Endothelial cell of umbilical vein (primary cell): ENCODE results near the gene C5orf24. TPM values are rescaled to one million over a fixed set of nuclear protein-coding genes. Genes with fewer than 3 reads are reported as not detected.

Experiments used
- BruUV-seq: library from RNA; stranded (reverse); fragments of 400-500 nt; replicated peaks from 2 replicates; lab custom pipeline; 2021; lab: Mats Ljungman, UMichigan
- CTCF ChIA-PET: fragments of 300-600, 350-600 bp; sonication (Branson Sonifier 250); formaldehyde crosslinking; loops from one replicate; lab custom pipeline; 2021; ENCODE audit warnings: antibody characterized with exemption, inconsistent platforms; lab: Charles Lee
- POLR2A ChIA-PET: fragments of 300-600, 350-600 bp; sonication (Branson Sonifier 250); formaldehyde crosslinking; loops from one replicate; lab custom pipeline; 2021; ENCODE audit warnings: antibody characterized with exemption, inconsistent platforms; lab: Charles Lee
- DNase-seq: peaks from one replicate; pipeline ENCODE4 v3.0.0-alpha.2; 2011; ENCODE audit warnings: low read depth, low spot score
- FAIRE-seq: peaks from 2 replicates; lab custom pipeline; 2011; peaks lifted over from hg19 to GRCh38; lab: Jason Lieb, UNC
- H2AFZ ChIP-seq: 2 replicates; pipeline ENCODE4 v1.6.0; 2012; ENCODE audit warnings: low read depth, low read length, control low read depth, inconsistent platforms
- H3K27ac ChIP-seq: 2 replicates; pipeline ENCODE4 v1.5.1; 2011; ENCODE audit warnings: low read depth, mild to moderate bottlenecking, control low read depth, low read length, moderate library complexity; ENCODE audit not compliant: insufficient read depth
- H3K27me3 ChIP-seq, 2 experiments: 2 replicates each; pipeline versions ENCODE4 v1.6.0 to v1.6.1; 2011; ENCODE audit warnings: low read length in 2 of 2, mixed read lengths in 1 of 2; ENCODE audit not compliant: control insufficient read depth in 2 of 2, insufficient read depth in 2 of 2
- H3K36me3 ChIP-seq, 2 experiments: 2 replicates in 1 of 2; 3 replicates in 1 of 2; pipeline ENCODE4 v1.5.1; 2011; ENCODE audit warnings: low read length in 2 of 2, mild to moderate bottlenecking in 1 of 2, moderate library complexity in 1 of 2; ENCODE audit not compliant: control insufficient read depth in 2 of 2, insufficient read depth in 2 of 2; ENCODE audit errors: extremely low read depth in 1 of 2
- H3K4me1 ChIP-seq: 3 replicates; pipeline ENCODE4 v1.5.1; 2011; ENCODE audit warnings: mild to moderate bottlenecking, low read length; ENCODE audit not compliant: control insufficient read depth, insufficient read depth; ENCODE audit errors: extremely low read depth
- H3K4me2 ChIP-seq: 2 replicates; pipeline ENCODE4 v1.6.1; 2011; ENCODE audit warnings: low read length, control low read depth, mixed read lengths; ENCODE audit not compliant: insufficient read depth
- H3K4me3 ChIP-seq, 3 experiments: fragments of 200-600 bp in 1 of 3; sonication (generic), shearing (Covaris generic) in 1 of 3; replicated peaks in 1 of 3; 2 replicates each; pipeline ENCODE4 v1.5.1; 2011 to 2016; ENCODE audit warnings: control low read depth in 3 of 3, low read length in 3 of 3, mild to moderate bottlenecking in 2 of 3, inconsistent platforms in 1 of 3, low read depth in 1 of 3, moderate library complexity in 1 of 3; ENCODE audit not compliant: insufficient read depth in 1 of 3
- H3K79me2 ChIP-seq: 2 replicates; pipeline ENCODE4 v1.6.0; 2012; ENCODE audit warnings: low read length, inconsistent platforms; ENCODE audit not compliant: control insufficient read depth, insufficient read depth
- H3K9ac ChIP-seq: replicated peaks from 2 replicates; pipeline ENCODE3; 2011; ENCODE audit warnings: low read length, control low read depth; ENCODE audit not compliant: insufficient read depth; ENCODE audit errors: extremely low read depth
- H3K9me1 ChIP-seq: replicated peaks from 3 replicates; pipeline ENCODE4 v1.6.0; 2011; ENCODE audit warnings: mild to moderate bottlenecking, low read length; ENCODE audit not compliant: control insufficient read depth, insufficient read depth; ENCODE audit errors: extremely low read depth
- H3K9me3 ChIP-seq: replicated peaks from 2 replicates; pipeline ENCODE4 v1.5.1; 2012; ENCODE audit warnings: low read length, inconsistent platforms; ENCODE audit not compliant: control insufficient read depth, insufficient read depth
- H4K20me1 ChIP-seq: replicated peaks from 2 replicates; pipeline ENCODE3; 2011; ENCODE audit warnings: mild to moderate bottlenecking, low read length; ENCODE audit not compliant: control insufficient read depth, insufficient read depth; ENCODE audit errors: extremely low read depth
- EZH2 ChIP-seq: IDR thresholded peaks from 2 replicates; pipeline ENCODE4 v1.6.1; 2012; ENCODE audit warnings: borderline replicate concordance, low read depth, mild to moderate bottlenecking, moderate library complexity, low read length, inconsistent platforms; ENCODE audit not compliant: severe bottlenecking
- FOS ChIP-seq: IDR thresholded peaks from 2 replicates; pipeline ENCODE4 v1.6.1; 2011; ENCODE audit warnings: mild to moderate bottlenecking, low read length, moderate library complexity, borderline replicate concordance; ENCODE audit not compliant: insufficient read depth
- GATA2 ChIP-seq: IDR thresholded peaks from 2 replicates; pipeline ENCODE4 v1.7.0; 2011; ENCODE audit warnings: low read depth, mild to moderate bottlenecking, moderate library complexity, mixed read lengths, low read length; ENCODE audit not compliant: insufficient read length, insufficient read depth
- JUN ChIP-seq: IDR thresholded peaks from 2 replicates; pipeline ENCODE4 v1.6.1; 2011; ENCODE audit warnings: borderline replicate concordance, low read depth; ENCODE audit not compliant: insufficient read length, insufficient read depth
- MYC ChIP-seq: IDR thresholded peaks from one replicate; pipeline ENCODE4 v1.6.1; 2011; ENCODE audit warnings: mild to moderate bottlenecking, low read depth, low read length
- POLR2A ChIP-seq: IDR thresholded peaks from 2 replicates; pipeline ENCODE4 v1.6.1; 2012; ENCODE audit warnings: low read depth, mild to moderate bottlenecking, control low read depth, low read length
- POLR2AphosphoS5 ChIP-seq: IDR thresholded peaks from 2 replicates; pipeline ENCODE4 v1.6.1; 2012; ENCODE audit warnings: low read depth, mild to moderate bottlenecking, control low read depth, low read length, moderate library complexity; ENCODE audit not compliant: insufficient read depth
- dilution Hi-C: fragments of 300-500 bp; cut with MboI; formaldehyde crosslinking; loops from one replicate; pipeline ENCODE4 v1.15.0; 2019; ENCODE audit warnings: low sequenced_read_pairs; ENCODE audit not compliant: extremely low pct_ligation_motif_present
- intact Hi-C: fragments of 100-400 bp; cut with micrococcal nuclease; formaldehyde crosslinking; loops from one replicate; pipeline ENCODE4 v1.10.0; 2022
- polyA plus RNA-seq, 4 experiments: library from polyadenylated mRNA; depleted of rRNA in 3 of 4; stranded (reverse) in 3 of 4; unstranded in 1 of 4; fragments of >200 nt; gene quantifications; 2 replicates each; pipeline versions ENCODE4 v1.2.1 to v1.2.3, GENCODE V29; 2011 to 2012; ENCODE audit warnings: missing spikeins in 1 of 4
- total RNA-seq: library from RNA; stranded (reverse); gene quantifications from 2 replicates; pipeline ENCODE4 v1.2.3, GENCODE V29; 2021
- TF ChIP-seq, protein P1 (sequence below), 2 donors: IDR thresholded peaks; 1 replicate in 1 of 2; 2 replicates in 1 of 2; pipeline ENCODE4 v1.5.1; 2011; ENCODE audit warnings: low read length in 2 of 2, mild to moderate bottlenecking in 2 of 2, moderate library complexity in 2 of 2, control low read depth in 1 of 2, inconsistent platforms in 1 of 2, low read depth in 1 of 2; ENCODE audit not compliant: insufficient read depth in 1 of 2; ENCODE audit errors: extremely low read depth in 1 of 2
- TF ChIP-seq, protein P2 (sequence below): IDR thresholded peaks from 2 replicates; pipeline ENCODE4 v1.6.1; 2011; ENCODE audit not compliant: insufficient read depth, insufficient read length

The C5orf24 gene
- total and polyA plus RNA-seq, 2 donors (not counting 3 experiments of a cell fraction or from before 2014, with no cell fraction given): 21.7 to 56.2 TPM

DNA sequence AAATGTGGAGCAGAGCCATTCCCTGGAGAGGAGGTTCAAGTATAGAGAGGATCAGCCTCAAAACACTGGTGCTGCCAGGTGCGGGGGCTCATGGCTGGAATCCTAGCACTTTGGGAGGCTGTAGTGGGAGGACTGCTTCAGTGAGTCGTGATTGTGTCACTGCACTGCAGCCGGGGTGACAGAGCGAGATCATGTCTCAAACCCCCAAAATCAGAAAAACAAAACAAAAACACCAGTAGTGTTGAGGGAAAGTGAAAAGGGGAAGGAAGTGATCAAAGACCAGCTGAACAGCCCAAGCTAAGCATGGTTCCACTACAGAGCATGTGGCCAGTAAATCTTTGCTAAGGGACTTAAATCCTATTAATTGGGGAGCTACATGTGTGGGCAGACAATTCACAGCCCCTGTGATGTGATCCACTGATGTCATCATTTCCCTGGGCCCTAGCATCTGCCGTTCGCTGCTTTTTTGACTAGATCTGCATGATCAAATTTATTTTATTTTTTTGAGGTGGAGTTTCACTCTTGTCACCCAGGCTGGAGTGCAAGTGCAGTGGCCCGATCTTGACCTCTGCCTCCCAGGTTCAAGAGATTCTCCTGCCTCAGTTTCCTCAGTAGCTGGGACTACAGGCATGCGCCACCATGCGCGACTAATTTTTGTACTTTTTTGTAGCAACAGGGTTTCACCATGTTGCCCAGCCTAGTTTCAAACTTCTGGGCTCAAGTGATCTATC is 56.5 kb downstream of the C5orf24 start:
- BruUV-seq: no TSS peak
- peak; percentile 70 for FAIRE-seq
- CTCF ChIA-PET: interaction anchor here (0.7 to 1.9 kb wide), 5 partner anchors 10 to 315 kb away, joined by 3 to 6 read pairs (median 3); partner anchors contain the start of gene CAMLG

More for the DNA sequence above, 56.5 kb downstream of the C5orf24 start:
- POLR2A ChIA-PET: no interaction called here
- H3K9ac ChIP-seq: no peak overlapping the region
- H3K4me2 ChIP-seq: no peak overlapping the region
- TF ChIP-seq, protein P1, sequence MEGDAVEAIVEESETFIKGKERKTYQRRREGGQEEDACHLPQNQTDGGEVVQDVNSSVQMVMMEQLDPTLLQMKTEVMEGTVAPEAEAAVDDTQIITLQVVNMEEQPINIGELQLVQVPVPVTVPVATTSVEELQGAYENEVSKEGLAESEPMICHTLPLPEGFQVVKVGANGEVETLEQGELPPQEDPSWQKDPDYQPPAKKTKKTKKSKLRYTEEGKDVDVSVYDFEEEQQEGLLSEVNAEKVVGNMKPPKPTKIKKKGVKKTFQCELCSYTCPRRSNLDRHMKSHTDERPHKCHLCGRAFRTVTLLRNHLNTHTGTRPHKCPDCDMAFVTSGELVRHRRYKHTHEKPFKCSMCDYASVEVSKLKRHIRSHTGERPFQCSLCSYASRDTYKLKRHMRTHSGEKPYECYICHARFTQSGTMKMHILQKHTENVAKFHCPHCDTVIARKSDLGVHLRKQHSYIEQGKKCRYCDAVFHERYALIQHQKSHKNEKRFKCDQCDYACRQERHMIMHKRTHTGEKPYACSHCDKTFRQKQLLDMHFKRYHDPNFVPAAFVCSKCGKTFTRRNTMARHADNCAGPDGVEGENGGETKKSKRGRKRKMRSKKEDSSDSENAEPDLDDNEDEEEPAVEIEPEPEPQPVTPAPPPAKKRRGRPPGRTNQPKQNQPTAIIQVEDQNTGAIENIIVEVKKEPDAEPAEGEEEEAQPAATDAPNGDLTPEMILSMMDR (IDR thresholded peaks at IDR 0.05; ENCODE audit: extremely low read depth in 1 of 2, insufficient read depth in 1 of 2, low read depth in 1 of 2, low read length in 2 of 2): no peak
- TF ChIP-seq, protein P2, sequence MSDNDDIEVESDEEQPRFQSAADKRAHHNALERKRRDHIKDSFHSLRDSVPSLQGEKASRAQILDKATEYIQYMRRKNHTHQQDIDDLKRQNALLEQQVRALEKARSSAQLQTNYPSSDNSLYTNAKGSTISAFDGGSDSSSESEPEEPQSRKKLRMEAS: no peak
- TF ChIP-seq MYC (no peak), FOS (no peak), GATA2 (no peak), JUN (no peak), POLR2AphosphoS5 (no peak), EZH2 (no peak), POLR2A (no peak)
- no peak overlapping the region for H3K4me3 ChIP-seq
- H3K4me1 ChIP-seq: no peaks in the 10 kb centered on the region
- dilution Hi-C loops: no loop called here
- intact Hi-C loops: no loop called here
- H3K27ac ChIP-seq: no peak overlapping the region
- no peaks in the 10 kb centered on the region for H3K9me3 ChIP-seq
- no peaks in the 10 kb centered on the region for H3K36me3 ChIP-seq
- H3K27me3 ChIP-seq: no peaks in the 10 kb centered on the region
- DNase-seq: peak; percentile 16
- H2AFZ ChIP-seq: no peak overlapping the region
- no peaks in the 10 kb centered on the region for H4K20me1 ChIP-seq
- H3K79me2 ChIP-seq: peaks cover 2% of the 10 kb centered on the region
- no peaks in the 10 kb centered on the region for H3K9me1 ChIP-seq
